LNCaP clone FGC (cell line): ENCODE results near the gene CAMK2N2.

Experiments used
- DNase-seq: peaks from one replicate; pipeline ENCODE4 v3.0.0-alpha.2; 2011; ENCODE audit warnings: low read depth
- H3K4me3 ChIP-seq: 2 replicates; pipeline ENCODE4 v1.5.1; 2011; ENCODE audit warnings: mild to moderate bottlenecking, low read depth, low read length, control low read depth
- CTCF ChIP-seq: IDR thresholded peaks from 2 replicates; pipeline ENCODE4 v1.5.1; 2012; ENCODE audit warnings: mild to moderate bottlenecking; ENCODE audit not compliant: control insufficient read depth, insufficient read depth; ENCODE audit errors: extremely low read depth

Gene CAMK2N2

GRCh38 chr3:184218814-184219213 lies 42.5 kb downstream of the CAMK2N2 start:
- TF ChIP-seq CTCF = no peak
- DNase-seq = no peak
- H3K4me3 ChIP-seq = no peak overlapping the region

- DNase-seq = no peak
- H3K4me3 ChIP-seq = no peak overlapping the region
- TF ChIP-seq CTCF = no peak
Observed at GRCh38 chr3:184211718-184212117, 49.6 kb downstream of the CAMK2N2 start.

GRCh38 chr3:184211297-184211696 lies 50.1 kb downstream of the CAMK2N2 start:
- no peak for TF ChIP-seq CTCF
- no peak for DNase-seq
- no peak overlapping the region for H3K4me3 ChIP-seq
